Duodenal mucosa (tissue), 2 donors: ENCODE results near the gene SERGEF.
"Not testable (repeated sequence)": the region's sequence is repeated elsewhere in the genome, so short reads cannot be mapped to it uniquely, and the experiment has no call there.

Experiments used
- H3K27ac ChIP-seq: one replicate; pipeline ENCODE4 v1.7.0; 2013; ENCODE audit warnings: low read depth, low read length
- H3K27me3 ChIP-seq, 2 donors: one replicate each; pipeline ENCODE4 v1.7.0; 2013; ENCODE audit warnings: low read length in 2 of 2, control low read depth in 1 of 2; ENCODE audit not compliant: insufficient read depth in 2 of 2, control insufficient read depth in 1 of 2
- H3K36me3 ChIP-seq, 2 donors: one replicate each; pipeline ENCODE4 v1.7.0; 2013; ENCODE audit warnings: low read length in 2 of 2, control low read depth in 1 of 2; ENCODE audit not compliant: insufficient read depth in 2 of 2, control insufficient read depth in 1 of 2
- H3K4me1 ChIP-seq, 2 donors: one replicate each; pipeline ENCODE4 v1.7.0; 2013; ENCODE audit warnings: low read length in 2 of 2, control low read depth in 1 of 2; ENCODE audit not compliant: insufficient read depth in 2 of 2, control insufficient read depth in 1 of 2
- H3K4me3 ChIP-seq, 2 donors: one replicate each; pipeline ENCODE4 v1.7.0; 2013; ENCODE audit warnings: low read length in 2 of 2, low read depth in 1 of 2
- H3K9ac ChIP-seq, 2 donors: one replicate each; pipeline ENCODE4 v1.7.0; 2013; ENCODE audit warnings: low read length in 2 of 2, low read depth in 1 of 2
- H3K9me3 ChIP-seq, 2 donors: one replicate each; pipeline ENCODE4 v1.7.0; 2013; ENCODE audit warnings: low read length in 2 of 2, control low read depth in 1 of 2; ENCODE audit not compliant: control insufficient read depth in 1 of 2

The SERGEF gene

DNA sequence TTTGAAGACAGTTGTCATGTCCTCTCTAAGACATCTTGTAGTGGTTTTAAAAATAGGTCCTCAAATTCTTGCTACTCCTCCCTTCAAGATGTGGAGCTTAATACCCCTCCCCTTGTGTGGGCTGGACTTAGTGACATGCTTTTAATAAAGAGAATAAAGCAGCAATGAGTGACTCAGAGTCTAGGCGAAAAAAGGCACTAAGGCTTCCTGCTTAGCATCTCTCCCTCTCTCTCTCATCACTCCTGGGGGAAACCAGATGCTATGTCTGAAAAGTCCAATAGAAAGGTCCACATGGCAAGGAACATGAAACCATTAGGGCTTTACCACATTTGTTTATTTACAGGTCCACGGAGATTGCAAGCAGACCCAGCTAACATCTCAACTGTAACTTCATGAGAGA lies 11.7 kb downstream of the SERGEF start:
- H3K36me3 ChIP-seq, result peaks cover 8 to 45% of the 10 kb centered on the region in 2 donors
- H3K27me3 ChIP-seq, result no peaks in the 10 kb centered on the region
- H3K27ac ChIP-seq, result no peak overlapping the region
- no peak overlapping the region for H3K4me3 ChIP-seq
- no peaks in the 10 kb centered on the region for H3K4me1 ChIP-seq
- H3K9me3 ChIP-seq, result no peaks in the 10 kb centered on the region
- no peak overlapping the region for H3K9ac ChIP-seq

GRCh38 chr11:18000760-18001159 lies 12.1 kb downstream of the SERGEF start:
- H3K27ac ChIP-seq, result no peak overlapping the region
- H3K36me3 ChIP-seq, result peaks cover 8 to 47% of the 10 kb centered on the region in 2 donors
- no peaks in the 10 kb centered on the region for H3K27me3 ChIP-seq
- H3K4me3 ChIP-seq, result no peak overlapping the region
- no peaks in the 10 kb centered on the region for H3K4me1 ChIP-seq
- no peak overlapping the region for H3K9ac ChIP-seq
- no peaks in the 10 kb centered on the region for H3K9me3 ChIP-seq

GRCh38 chr11:18000128-18000527 lies 12.7 kb downstream of the SERGEF start:
- H3K4me3 ChIP-seq, H3K27ac ChIP-seq, H3K9ac ChIP-seq, H3K4me1 ChIP-seq, H3K9me3 ChIP-seq, H3K27me3 ChIP-seq: not testable (repeated sequence)
- peaks cover 8 to 45% of the 10 kb centered on the region in 2 donors for H3K36me3 ChIP-seq

DNA sequence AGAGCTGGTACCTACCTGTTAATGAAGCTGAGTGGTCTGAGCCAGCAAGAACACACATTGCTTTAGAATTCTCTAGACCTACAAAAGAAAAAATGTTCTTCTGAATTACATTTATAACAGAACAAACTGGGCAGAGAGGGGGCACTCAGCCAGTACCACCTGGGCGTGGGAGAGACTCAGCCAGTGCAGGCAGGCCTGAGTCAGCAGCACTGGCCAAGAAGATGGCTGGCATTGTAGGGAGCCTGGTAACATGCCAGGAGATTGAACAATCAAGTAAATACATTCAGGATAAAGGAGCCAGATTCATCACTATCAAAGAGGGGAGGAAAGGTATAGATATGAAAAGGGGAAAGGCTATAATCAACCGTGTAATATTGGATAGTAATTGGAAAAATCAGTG lies 19.9 kb downstream of the SERGEF start:
- Histone ChIP-seq H3K27ac (no peak overlapping the region), H3K4me1 (no peaks in the 10 kb centered on the region)

GRCh38 chr11:17991783-17992433 lies 20.9 kb downstream of the SERGEF start:
- H3K36me3 ChIP-seq, result peaks cover 0 to 46% of the 10 kb centered on the region in 2 donors
- no peak overlapping the region for H3K9ac ChIP-seq
- H3K4me3 ChIP-seq, result no peak overlapping the region
- no peak overlapping the region for H3K27ac ChIP-seq
- H3K27me3 ChIP-seq, result no peaks in the 10 kb centered on the region
- no peaks in the 10 kb centered on the region for H3K9me3 ChIP-seq
- no peaks in the 10 kb centered on the region for H3K4me1 ChIP-seq

More for the DNA sequence above, 19.9 kb downstream of the SERGEF start:
- Histone ChIP-seq H3K9ac (no peak overlapping the region), H3K9me3 (no peaks in the 10 kb centered on the region), H3K36me3 (peaks cover 0 to 38% of the 10 kb centered on the region in 2 donors), H3K4me3 (no peak overlapping the region), H3K27me3 (no peaks in the 10 kb centered on the region)

DNA sequence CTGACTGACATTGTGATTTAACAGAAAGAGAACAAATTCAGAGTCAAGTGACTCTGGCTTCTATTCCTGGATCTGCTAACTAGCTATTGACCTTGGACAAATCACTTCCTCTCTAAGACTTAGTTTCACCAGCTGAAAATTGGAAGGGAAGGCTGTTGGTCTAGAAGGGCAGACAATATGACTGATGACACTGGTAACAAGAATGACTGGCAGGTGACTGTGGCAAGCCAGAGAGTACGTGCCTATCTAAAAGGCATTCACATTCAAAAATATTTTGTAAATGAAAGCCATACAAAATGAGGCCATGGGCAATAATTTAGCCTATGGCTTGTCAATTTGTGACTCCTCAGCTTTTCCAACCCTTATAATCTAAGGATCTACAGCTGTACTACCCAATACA lies 23.5 kb downstream of the SERGEF start:
- peaks cover 7 to 40% of the 10 kb centered on the region in 2 donors for H3K36me3 ChIP-seq
- H3K4me3 ChIP-seq, result no peak overlapping the region
- no peaks in the 10 kb centered on the region for H3K27me3 ChIP-seq
- no peak overlapping the region for H3K27ac ChIP-seq
- no peaks in the 10 kb centered on the region for H3K4me1 ChIP-seq
- H3K9ac ChIP-seq, result no peak overlapping the region
- H3K9me3 ChIP-seq, result no peaks in the 10 kb centered on the region

DNA sequence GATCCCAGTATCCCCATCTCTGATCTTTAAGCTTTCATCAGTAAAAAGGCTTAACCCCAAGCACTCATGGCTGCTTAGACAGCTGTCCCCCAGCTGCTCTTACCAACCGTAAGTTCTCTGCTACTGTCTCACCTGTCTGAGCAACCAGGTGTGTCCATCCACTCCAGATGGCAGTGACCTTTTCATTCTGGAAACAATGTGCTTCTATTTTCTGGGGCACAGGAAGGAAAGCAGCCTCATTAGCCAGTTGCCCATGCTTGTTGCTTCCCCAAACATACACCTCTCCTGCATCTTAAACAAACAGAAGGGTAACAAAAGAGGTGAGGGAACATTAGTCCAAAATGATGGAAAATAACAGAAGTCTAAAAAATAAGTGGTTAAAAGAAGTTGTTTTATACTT lies 24.4 kb downstream of the SERGEF start:
- Histone ChIP-seq H3K4me3 (no peak overlapping the region), H3K4me1 (no peaks in the 10 kb centered on the region), H3K27me3 (no peaks in the 10 kb centered on the region), H3K36me3 (peaks cover 7 to 39% of the 10 kb centered on the region in 2 donors), H3K9me3 (no peaks in the 10 kb centered on the region), H3K27ac (no peak overlapping the region), H3K9ac (no peak overlapping the region)

GRCh38 chr11:17987826-17988225 lies 25.0 kb downstream of the SERGEF start:
- H3K36me3 ChIP-seq, result peaks cover 7 to 32% of the 10 kb centered on the region in 2 donors
- no peaks in the 10 kb centered on the region for H3K27me3 ChIP-seq
- no peak overlapping the region for H3K27ac ChIP-seq
- H3K4me1 ChIP-seq, result no peaks in the 10 kb centered on the region
- no peak overlapping the region for H3K9ac ChIP-seq
- no peaks in the 10 kb centered on the region for H3K9me3 ChIP-seq
- H3K4me3 ChIP-seq, result no peak overlapping the region

DNA sequence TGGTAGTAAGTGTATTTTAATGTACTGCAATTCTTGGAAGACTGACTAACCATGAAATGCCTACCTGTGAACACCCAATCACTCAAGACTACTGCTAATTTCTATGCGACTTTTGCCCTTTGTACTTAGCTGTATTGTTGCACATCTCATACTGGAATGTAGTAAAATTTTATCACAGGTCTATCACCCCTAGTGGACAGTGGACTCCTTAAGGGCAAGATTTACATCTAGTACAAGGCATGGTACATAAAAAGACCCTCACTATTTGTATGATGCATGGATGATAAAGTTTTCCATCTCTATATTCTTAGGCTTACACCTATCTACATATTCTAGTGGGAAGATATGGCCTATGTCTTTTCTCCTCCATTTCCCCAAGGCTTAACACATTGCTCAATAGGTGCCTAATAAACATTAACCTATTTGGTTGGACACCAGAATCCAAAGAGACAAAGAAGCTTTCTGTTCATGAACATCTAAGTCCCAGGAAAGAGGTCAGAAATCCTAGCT lies 26.1 kb downstream of the SERGEF start:
- Histone ChIP-seq H3K36me3 (peaks cover 7 to 31% of the 10 kb centered on the region in 2 donors), H3K9ac (no peak overlapping the region), H3K27ac (no peak overlapping the region), H3K9me3 (no peaks in the 10 kb centered on the region), H3K4me3 (no peak overlapping the region), H3K27me3 (no peaks in the 10 kb centered on the region), H3K4me1 (no peaks in the 10 kb centered on the region)

DNA sequence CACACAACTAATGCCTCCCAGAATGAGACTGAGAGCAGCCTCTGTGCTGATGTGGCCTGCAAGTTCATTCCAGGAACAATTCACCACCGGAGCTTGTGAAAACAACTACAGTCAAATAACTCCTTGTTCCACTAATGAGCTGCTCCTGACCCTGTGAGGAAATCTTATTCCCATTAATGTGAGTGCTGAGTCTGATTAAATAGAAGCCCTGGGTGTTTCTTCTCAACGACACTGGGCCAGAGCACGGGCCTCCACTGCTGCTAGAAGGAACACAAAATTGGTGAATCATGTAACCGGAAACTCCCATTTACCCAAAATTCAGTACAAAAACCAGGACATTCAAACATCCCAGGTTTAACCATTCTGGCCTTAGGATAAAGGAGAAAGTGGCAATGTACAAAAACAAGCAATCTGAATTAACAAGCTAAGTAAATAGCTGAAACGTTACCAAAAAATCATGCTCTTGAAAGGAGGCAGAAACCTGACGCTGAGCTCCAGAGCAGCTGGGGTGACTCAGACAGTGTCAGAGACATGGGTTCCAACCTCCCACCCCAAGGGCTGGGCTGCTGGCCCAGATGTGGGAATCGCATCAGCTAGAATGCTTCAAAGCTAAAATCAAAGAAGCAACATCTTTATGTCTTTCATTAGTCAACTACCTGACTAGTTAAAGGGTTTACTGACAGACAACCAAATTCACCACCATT lies 26.7 kb downstream of the SERGEF start:
- H3K4me1 ChIP-seq, result no peaks in the 10 kb centered on the region
- H3K9me3 ChIP-seq, result no peaks in the 10 kb centered on the region
- H3K9ac ChIP-seq, result no peak overlapping the region
- H3K4me3 ChIP-seq, result no peak overlapping the region
- no peak overlapping the region for H3K27ac ChIP-seq
- H3K36me3 ChIP-seq, result peaks cover 7 to 31% of the 10 kb centered on the region in 2 donors
- H3K27me3 ChIP-seq, result no peaks in the 10 kb centered on the region
